Measurements from ENCODE around the gene CIRBP.

The CIRBP gene

GRCh38 chr19:1272423-1273262 lies 3.5 kb downstream of the CIRBP start:
- Mint-ChIP-seq H3K36me3 (ENCODE audit: low read depth) (peaks cover 55% of the 10 kb centered on the region), H3K9me3 (no peaks in the 10 kb centered on the region), H3K4me3 (peak overlapping the region; percentile 95), H3K27ac (peak overlapping the region; percentile 84), H3K27me3 (no peaks in the 10 kb centered on the region), H3K4me1 (ENCODE audit: low read depth) (peaks cover 66% of the 10 kb centered on the region)

- H3K9me3 Mint-ChIP-seq, result no peaks in the 10 kb centered on the region
- peak overlapping the region; percentile 95 for H3K4me3 Mint-ChIP-seq
- peak overlapping the region; percentile 84 for H3K27ac Mint-ChIP-seq
- H3K27me3 Mint-ChIP-seq, result no peaks in the 10 kb centered on the region
- peaks cover 60% of the 10 kb centered on the region for H3K36me3 Mint-ChIP-seq (ENCODE audit: low read depth)
- H3K4me1 Mint-ChIP-seq (ENCODE audit: low read depth), result peaks cover 62% of the 10 kb centered on the region
Observed at GRCh38 chr19:1273263-1274041, 4.3 kb downstream of the CIRBP start.

- Mint-ChIP-seq H3K4me3 (peak overlapping the region; percentile 77), H3K4me1 (ENCODE audit: low read depth) (peaks cover 57% of the 10 kb centered on the region), H3K27me3 (no peaks in the 10 kb centered on the region), H3K9me3 (no peaks in the 10 kb centered on the region), H3K36me3 (ENCODE audit: low read depth) (peaks cover 60% of the 10 kb centered on the region), H3K27ac (peak overlapping the region; percentile 68)
Observed at GRCh38 chr19:1274081-1274851, 5.1 kb downstream of the CIRBP start.

- H3K4me3 Mint-ChIP-seq, result peak overlapping the region; percentile 77
- peaks cover 58% of the 10 kb centered on the region for H3K4me1 Mint-ChIP-seq (ENCODE audit: low read depth)
- H3K36me3 Mint-ChIP-seq (ENCODE audit: low read depth), result peaks cover 58% of the 10 kb centered on the region
- no peaks in the 10 kb centered on the region for H3K27me3 Mint-ChIP-seq
- peak overlapping the region; percentile 68 for H3K27ac Mint-ChIP-seq
- no peaks in the 10 kb centered on the region for H3K9me3 Mint-ChIP-seq
Observed at GRCh38 chr19:1274852-1275259, 5.7 kb downstream of the CIRBP start.

- H3K4me1 Mint-ChIP-seq (ENCODE audit: low read depth), result peaks cover 55% of the 10 kb centered on the region
- H3K27me3 Mint-ChIP-seq, result no peaks in the 10 kb centered on the region
- H3K4me3 Mint-ChIP-seq, result peak within 1 kb of the TSS; percentile 86
- peaks cover 52% of the 10 kb centered on the region for H3K36me3 Mint-ChIP-seq (ENCODE audit: low read depth)
- peak within 1 kb of the TSS; percentile 92 for H3K27ac Mint-ChIP-seq
- no peaks in the 10 kb centered on the region for H3K9me3 Mint-ChIP-seq
Observed at GRCh38 chr19:1275260-1275975, 6.3 kb downstream of the CIRBP start, which contains the start of gene FAM174C. FAM174C (plus strand) TSS chr19:1275530; CDS start chr19:1275550, 20 bp downstream.

GRCh38 chr19:1275976-1276627 lies 7.0 kb downstream of the CIRBP start:
- H3K27me3 Mint-ChIP-seq, result no peaks in the 10 kb centered on the region
- H3K4me1 Mint-ChIP-seq (ENCODE audit: low read depth), result peaks cover 48% of the 10 kb centered on the region
- H3K27ac Mint-ChIP-seq, result peak overlapping the region; percentile 92
- no peaks in the 10 kb centered on the region for H3K9me3 Mint-ChIP-seq
- H3K36me3 Mint-ChIP-seq (ENCODE audit: low read depth), result peaks cover 45% of the 10 kb centered on the region
- peak overlapping the region; percentile 86 for H3K4me3 Mint-ChIP-seq

GRCh38 chr19:1276628-1277022 lies 7.5 kb downstream of the CIRBP start:
- H3K27ac Mint-ChIP-seq, result peak overlapping the region; percentile 92
- H3K27me3 Mint-ChIP-seq, result no peaks in the 10 kb centered on the region
- H3K36me3 Mint-ChIP-seq (ENCODE audit: low read depth), result peaks cover 40% of the 10 kb centered on the region
- H3K4me3 Mint-ChIP-seq, result peak overlapping the region; percentile 86
- H3K4me1 Mint-ChIP-seq (ENCODE audit: low read depth), result peaks cover 43% of the 10 kb centered on the region
- no peaks in the 10 kb centered on the region for H3K9me3 Mint-ChIP-seq

- peaks cover 36% of the 10 kb centered on the region for H3K36me3 Mint-ChIP-seq (ENCODE audit: low read depth)
- H3K27ac Mint-ChIP-seq, result peak overlapping the region; percentile 92
- peaks cover 39% of the 10 kb centered on the region for H3K4me1 Mint-ChIP-seq (ENCODE audit: low read depth)
- peak overlapping the region; percentile 86 for H3K4me3 Mint-ChIP-seq
- H3K27me3 Mint-ChIP-seq, result no peaks in the 10 kb centered on the region
- H3K9me3 Mint-ChIP-seq, result no peaks in the 10 kb centered on the region
Observed at GRCh38 chr19:1277061-1277460, 7.9 kb downstream of the CIRBP start.

GRCh38 chr19:1278074-1278473 lies 8.9 kb downstream of the CIRBP start:
- H3K36me3 Mint-ChIP-seq (ENCODE audit: low read depth), result peaks cover 25% of the 10 kb centered on the region
- H3K27ac Mint-ChIP-seq, result peak overlapping the region; percentile 45
- no peaks in the 10 kb centered on the region for H3K9me3 Mint-ChIP-seq
- no peaks in the 10 kb centered on the region for H3K27me3 Mint-ChIP-seq
- peaks cover 29% of the 10 kb centered on the region for H3K4me1 Mint-ChIP-seq (ENCODE audit: low read depth)
- peak overlapping the region; percentile 45 for H3K4me3 Mint-ChIP-seq

GRCh38 chr19:1278713-1279660 lies 9.9 kb downstream of the CIRBP start:
- no peak overlapping the region for H3K4me3 Mint-ChIP-seq
- no peaks in the 10 kb centered on the region for H3K27me3 Mint-ChIP-seq
- H3K27ac Mint-ChIP-seq, result no peak overlapping the region
- H3K36me3 Mint-ChIP-seq (ENCODE audit: low read depth), result peaks cover 18% of the 10 kb centered on the region
- peaks cover 22% of the 10 kb centered on the region for H3K4me1 Mint-ChIP-seq (ENCODE audit: low read depth)
- H3K9me3 Mint-ChIP-seq, result no peaks in the 10 kb centered on the region

- Mint-ChIP-seq H3K36me3 (ENCODE audit: low read depth) (peaks cover 13% of the 10 kb centered on the region), H3K4me3 (peak overlapping the region; percentile 6), H3K9me3 (no peaks in the 10 kb centered on the region), H3K27me3 (peaks cover 9% of the 10 kb centered on the region), H3K27ac (no peak overlapping the region), H3K4me1 (ENCODE audit: low read depth) (peaks cover 17% of the 10 kb centered on the region)
Observed at GRCh38 chr19:1279782-1280341, 10.7 kb downstream of the CIRBP start.

- H3K36me3 Mint-ChIP-seq (ENCODE audit: low read depth), result peaks cover 13% of the 10 kb centered on the region
- H3K4me1 Mint-ChIP-seq (ENCODE audit: low read depth), result peaks cover 17% of the 10 kb centered on the region
- H3K27me3 Mint-ChIP-seq, result peaks cover 12% of the 10 kb centered on the region
- H3K27ac Mint-ChIP-seq, result no peak overlapping the region
- no peak overlapping the region for H3K4me3 Mint-ChIP-seq
- no peaks in the 10 kb centered on the region for H3K9me3 Mint-ChIP-seq
Observed at GRCh38 chr19:1280636-1281568, 11.8 kb downstream of the CIRBP start.

Measured in stimulated activated naive CD8-positive, alpha-beta T cell treated with anti-CD3 and anti-CD28 coated beads, Interleukin-15, Interleukin-2, amounts not matched to agents 100 ng/mL and 50 ng/mL, for 24 hours (primary cell).